DMS53 (cell line): ENCODE results near the gene TMEM19.
"Not testable (repeated sequence)": the region's sequence is repeated elsewhere in the genome, so short reads cannot be mapped to it uniquely, and the experiment has no call there.

ENCODE experiments used
- DNase-seq: peaks from one replicate; lab custom pipeline; 2025; lab: John Stamatoyannopoulos, UW

The TMEM19 gene

GRCh38 chr12:71665090-71665463 lies 20.8 kb upstream of the TMEM19 start:
- peak; percentile 66 for DNase-seq

- DNase-seq: no peak
Observed at GRCh38 chr12:71666259-71666658, 19.6 kb upstream of the TMEM19 start.

- DNase-seq: no peak
Observed at GRCh38 chr12:71671311-71671710, 14.6 kb upstream of the TMEM19 start.

- DNase-seq: peak; percentile 17
Observed at GRCh38 chr12:71671816-71672215, 14.1 kb upstream of the TMEM19 start.

GRCh38 chr12:71682466-71682865 lies 3.4 kb upstream of the TMEM19 start:
- DNase-seq: peak; percentile 89

- no peak for DNase-seq
Observed at GRCh38 chr12:71683633-71684032, 2.2 kb upstream of the TMEM19 start.

- no peak for DNase-seq
Observed at GRCh38 chr12:71684081-71684480, 1.8 kb upstream of the TMEM19 start.

- peak; percentile 62 for DNase-seq
Observed at GRCh38 chr12:71685312-71685906, 473 bp upstream of the TMEM19 start.

- no peak for DNase-seq
Observed at GRCh38 chr12:71686658-71687025, 760 bp downstream of the TMEM19 start.

- DNase-seq: not testable (repeated sequence)
Observed at GRCh38 chr12:71687172-71687571, 1.3 kb downstream of the TMEM19 start.

GRCh38 chr12:71688961-71689570 lies 3.2 kb downstream of the TMEM19 start:
- DNase-seq: no peak

GRCh38 chr12:71691504-71692129 lies 5.7 kb downstream of the TMEM19 start:
- peak; percentile 83 for DNase-seq

GRCh38 chr12:71693126-71693525 lies 7.2 kb downstream of the TMEM19 start:
- DNase-seq: no peak

GRCh38 chr12:71693651-71694050 lies 7.8 kb downstream of the TMEM19 start:
- DNase-seq: not testable (repeated sequence)

- no peak for DNase-seq
Observed at GRCh38 chr12:71694099-71694820, 8.4 kb downstream of the TMEM19 start.

- no peak for DNase-seq
Observed at GRCh38 chr12:71695782-71696181, 9.9 kb downstream of the TMEM19 start.

GRCh38 chr12:71702181-71702580 lies 16.3 kb downstream of the TMEM19 start:
- not testable (repeated sequence) for DNase-seq

GRCh38 chr12:71702590-71702989 lies 16.7 kb downstream of the TMEM19 start:
- DNase-seq: no peak

GRCh38 chr12:71703206-71703605 lies 17.3 kb downstream of the TMEM19 start:
- DNase-seq: no peak

- no peak for DNase-seq
Observed at GRCh38 chr12:71704920-71705319, 19.0 kb downstream of the TMEM19 start.

GRCh38 chr12:71708658-71709057 lies 22.8 kb downstream of the TMEM19 start:
- no peak for DNase-seq

- DNase-seq: peak; percentile 55
Observed at GRCh38 chr12:71710276-71711125, 24.6 kb downstream of the TMEM19 start.
